Measurements from ENCODE around the gene FOXF1. TPM values are rescaled to one million over a fixed set of nuclear protein-coding genes. Genes with fewer than 3 reads are reported as not detected.

The FOXF1 gene
- total and polyA plus RNA-seq, 9 donors, result 0.22 to 1.5 (median 0.45) TPM

DNA sequence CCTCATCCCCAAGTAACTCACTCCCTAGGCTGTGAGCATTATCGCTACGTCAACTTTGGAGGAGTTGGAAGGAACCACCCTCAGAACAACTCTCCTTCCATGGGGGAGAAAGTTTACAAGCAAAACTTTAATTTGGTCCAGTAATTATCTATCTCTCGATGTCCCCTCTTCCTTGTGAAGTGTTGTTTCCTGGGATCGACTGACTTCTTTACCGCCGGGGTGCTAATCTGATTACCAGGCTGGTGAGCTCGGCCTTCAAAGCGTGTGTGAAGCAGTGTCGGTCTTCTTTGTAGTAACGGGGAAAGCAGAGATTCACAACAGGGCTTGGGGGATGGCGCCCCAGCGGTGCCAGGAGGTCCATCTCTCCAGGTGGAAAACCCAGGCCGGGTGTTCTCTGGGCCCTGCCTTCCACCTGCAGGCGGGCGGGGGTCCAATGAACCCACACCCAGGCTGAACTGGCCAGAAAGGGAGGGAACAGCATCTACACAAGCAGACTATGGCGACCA, 14.5 kb upstream of the FOXF1 start:
- no peaks in the 10 kb centered on the region for H3K27me3 ChIP-seq
- 10 to 13% (median 10%) methylated on average over 16 of the region's 16 CpGs for WGBS, 3 donors
- no peaks in the 10 kb centered on the region for H3K36me3 ChIP-seq
- H3K4me1 ChIP-seq (ENCODE audit: insufficient read depth), result no peaks in the 10 kb centered on the region
- TF ChIP-seq CTCF (IDR thresholded peaks at IDR 0.05) (no peak), POLR2A (IDR thresholded peaks at IDR 0.05) (no peak), EP300 (IDR thresholded peaks at IDR 0.05) (no peak)
- intact Hi-C loops (cut with DNase I), result no loop called here
- DNase-seq, result no peak
- no peak overlapping the region for H3K27ac ChIP-seq
- H3K4me3 ChIP-seq, result no peak overlapping the region
- no peaks in the 10 kb centered on the region for H3K9me3 ChIP-seq

DNA sequence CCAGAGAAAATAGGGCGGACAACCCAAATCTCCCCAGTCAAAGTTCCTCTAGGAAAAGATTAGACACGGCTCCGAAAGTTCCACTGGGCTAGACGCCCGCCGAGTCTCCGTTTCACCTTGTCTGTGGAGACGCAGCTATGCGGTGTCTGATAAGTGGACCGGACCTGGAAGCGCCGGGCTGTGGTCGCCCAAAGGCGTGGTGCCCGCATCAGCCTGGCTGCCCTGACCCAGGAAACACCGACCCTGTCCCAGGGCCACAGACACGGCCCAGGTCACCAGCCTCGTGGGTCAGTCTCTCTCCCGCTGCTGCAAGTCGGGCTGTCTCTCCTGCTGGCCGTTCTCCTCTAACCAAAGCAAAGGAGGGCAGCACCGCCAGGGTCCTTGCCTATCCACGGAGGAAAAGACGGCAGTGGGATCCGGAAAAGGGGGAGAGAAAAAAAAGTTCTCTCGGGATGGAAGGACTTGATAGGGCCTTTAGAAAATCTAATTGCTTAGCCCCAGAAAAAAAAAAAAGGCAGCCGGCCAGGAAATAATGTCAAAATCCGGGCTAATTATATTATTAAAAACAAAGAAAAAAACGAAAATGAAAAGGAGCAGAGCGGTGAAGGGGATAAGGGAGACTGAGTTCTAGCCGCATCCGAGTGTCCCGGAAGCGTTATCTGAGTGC, 13.9 kb upstream of the FOXF1 start:
- H3K9me3 ChIP-seq, result no peaks in the 10 kb centered on the region
- no peaks in the 10 kb centered on the region for H3K4me1 ChIP-seq (ENCODE audit: insufficient read depth)
- DNase-seq, result no peak
- no peak overlapping the region for H3K27ac ChIP-seq
- H3K27me3 ChIP-seq, result no peaks in the 10 kb centered on the region
- WGBS, 3 donors, result 8 to 11% (median 8%) methylated on average over 34 of the region's 34 CpGs
- no peak overlapping the region for H3K4me3 ChIP-seq
- intact Hi-C loops (cut with DNase I), result no loop called here
- H3K36me3 ChIP-seq, result no peaks in the 10 kb centered on the region
- no peak for TF ChIP-seq CTCF (IDR thresholded peaks at IDR 0.05)
- no peak for TF ChIP-seq EP300 (IDR thresholded peaks at IDR 0.05)
- TF ChIP-seq POLR2A (IDR thresholded peaks at IDR 0.05), result no peak

DNA sequence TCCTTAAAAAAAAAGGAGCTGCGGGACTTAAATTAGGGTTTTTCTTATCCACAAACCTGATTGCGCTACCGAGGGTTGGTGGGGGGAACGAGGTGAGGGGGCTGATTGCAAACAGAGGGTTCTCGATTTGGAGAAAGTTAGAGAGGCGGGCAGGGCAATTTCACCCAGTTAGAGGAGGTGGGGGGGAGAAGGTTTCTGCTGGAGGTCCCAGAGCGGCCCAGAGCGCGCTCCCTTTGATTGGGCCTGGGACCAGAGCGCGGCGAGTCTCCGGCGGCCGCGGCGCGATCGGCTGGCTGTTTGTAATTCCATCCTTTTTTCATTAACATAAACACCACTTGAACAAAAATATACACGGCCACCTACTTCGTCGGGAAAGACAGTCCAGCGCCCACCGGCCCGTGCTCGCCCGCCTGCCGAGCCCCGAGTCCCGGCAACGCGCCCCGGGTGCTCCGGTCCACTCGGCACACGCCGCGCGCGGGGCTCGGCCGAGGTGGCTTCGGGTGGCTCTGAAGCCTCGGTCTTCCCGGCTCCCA, 13.3 kb upstream of the FOXF1 start:
- no peak for TF ChIP-seq POLR2A (IDR thresholded peaks at IDR 0.05)
- TF ChIP-seq EP300 (IDR thresholded peaks at IDR 0.05), result no peak
- TF ChIP-seq CTCF (IDR thresholded peaks at IDR 0.05), result no peak
- Histone ChIP-seq H3K4me3 (no peak overlapping the region), H3K27ac (no peak overlapping the region), H3K27me3 (no peaks in the 10 kb centered on the region), H3K36me3 (no peaks in the 10 kb centered on the region), H3K9me3 (no peaks in the 10 kb centered on the region), H3K4me1 (ENCODE audit: insufficient read depth) (no peaks in the 10 kb centered on the region)
- WGBS, 3 donors, result 4 to 5% (median 4%) methylated on average over 32 to 45 of the region's 45 CpGs
- intact Hi-C loops (cut with DNase I), result no loop called here
- no peak for DNase-seq

GRCh38 chr16:86497551-86498021, 12.7 kb upstream of the FOXF1 start:
- DNase-seq, result no peak
- no peaks in the 10 kb centered on the region for H3K36me3 ChIP-seq
- H3K4me1 ChIP-seq (ENCODE audit: insufficient read depth), result no peaks in the 10 kb centered on the region
- intact Hi-C loops (cut with DNase I), result no loop called here
- H3K27me3 ChIP-seq, result no peaks in the 10 kb centered on the region
- no peak overlapping the region for H3K4me3 ChIP-seq
- H3K27ac ChIP-seq, result no peak overlapping the region
- no peaks in the 10 kb centered on the region for H3K9me3 ChIP-seq
- WGBS, 3 donors, result 2 to 3% (median 3%) methylated on average over 32 to 44 of the region's 44 CpGs
- no peak for TF ChIP-seq EP300 (IDR thresholded peaks at IDR 0.05)
- TF ChIP-seq POLR2A (IDR thresholded peaks at IDR 0.05), result no peak
- no peak for TF ChIP-seq CTCF (IDR thresholded peaks at IDR 0.05)
